HG03196 (cell line): ENCODE measurements around the gene SMU1.

Source experiments
- ATAC-seq: cut with Tn5 transposase; IDR thresholded peaks from one replicate; pipeline ENCODE4 v1.9.1; 2021; ENCODE audit not compliant: unreplicated experiment

Gene SMU1

GRCh38 chr9:33076046-33077004 lies at the start of gene SMU1:
Gene SMU1 (minus strand): TSS chr9:33076674. CDS start chr9:33076608, 66 bp downstream.
- ATAC-seq = peak; percentile 99

GRCh38 chr9:33125461-33125860 lies 49.0 kb upstream of the SMU1 start:
- ATAC-seq = no peak

- peak; percentile 46 for ATAC-seq
Observed at GRCh38 chr9:33124751-33125381, 48.4 kb upstream of the SMU1 start.

- ATAC-seq = no peak
Observed at GRCh38 chr9:33124046-33124445, 47.6 kb upstream of the SMU1 start.

GRCh38 chr9:33123407-33124031 lies 47.0 kb upstream of the SMU1 start:
- no peak for ATAC-seq

DNA sequence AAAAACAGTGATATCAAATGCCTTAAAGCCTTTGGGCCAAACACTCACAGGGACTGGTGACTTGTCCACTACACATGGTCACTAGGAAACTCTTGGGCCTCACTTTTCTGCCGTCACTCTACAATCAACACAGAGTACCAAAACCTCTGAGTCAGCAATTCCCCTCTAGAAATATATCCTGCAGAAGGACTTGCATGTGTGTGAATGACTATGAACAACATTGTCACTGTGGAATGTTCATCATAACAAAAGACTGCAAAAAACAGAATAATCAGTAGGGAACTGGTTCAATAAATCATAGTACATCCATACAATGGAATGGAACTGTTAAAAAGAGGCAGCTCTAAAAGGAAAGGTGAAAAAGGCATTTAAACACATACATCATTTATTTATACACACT lies 44.1 kb upstream of the SMU1 start:
- ATAC-seq = no peak

DNA sequence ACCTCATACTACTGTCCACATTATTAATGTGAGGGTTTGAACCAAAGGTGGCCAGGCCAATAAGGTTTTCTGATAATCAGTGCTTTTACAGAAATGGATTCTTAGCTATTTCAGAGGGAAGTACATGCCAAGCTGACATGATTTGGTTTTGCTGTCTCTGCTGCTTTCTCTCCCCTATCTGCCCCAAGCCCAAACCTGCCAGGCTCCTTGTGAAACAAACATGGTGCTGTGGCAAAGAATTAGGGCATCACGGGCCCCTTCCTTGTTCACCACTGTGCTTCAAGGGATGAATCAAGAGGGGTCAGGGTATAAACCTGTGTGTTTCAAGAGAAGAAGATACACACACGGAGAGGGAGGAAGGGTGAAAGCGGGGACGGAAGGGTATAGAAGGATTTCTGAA lies 41.3 kb upstream of the SMU1 start:
- no peak for ATAC-seq

DNA sequence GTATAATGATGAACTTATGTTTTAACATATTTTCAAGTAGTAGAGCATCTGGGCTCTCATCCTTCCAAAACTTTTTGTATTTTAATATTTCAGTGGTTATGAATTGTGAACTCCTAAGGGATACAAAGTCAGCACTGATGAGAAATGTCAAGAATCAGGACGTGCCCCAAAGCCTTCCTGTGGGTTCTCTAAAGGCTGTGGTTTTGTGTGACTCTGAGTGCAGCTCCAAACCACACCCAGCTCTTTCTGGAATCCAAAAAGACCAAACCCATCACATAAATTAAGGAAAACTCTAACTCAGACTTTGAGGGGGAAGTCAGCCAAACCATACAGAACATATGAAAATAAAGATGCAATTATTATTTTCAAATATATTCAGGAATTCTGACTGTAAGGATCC lies 40.8 kb upstream of the SMU1 start:
- no peak for ATAC-seq

DNA sequence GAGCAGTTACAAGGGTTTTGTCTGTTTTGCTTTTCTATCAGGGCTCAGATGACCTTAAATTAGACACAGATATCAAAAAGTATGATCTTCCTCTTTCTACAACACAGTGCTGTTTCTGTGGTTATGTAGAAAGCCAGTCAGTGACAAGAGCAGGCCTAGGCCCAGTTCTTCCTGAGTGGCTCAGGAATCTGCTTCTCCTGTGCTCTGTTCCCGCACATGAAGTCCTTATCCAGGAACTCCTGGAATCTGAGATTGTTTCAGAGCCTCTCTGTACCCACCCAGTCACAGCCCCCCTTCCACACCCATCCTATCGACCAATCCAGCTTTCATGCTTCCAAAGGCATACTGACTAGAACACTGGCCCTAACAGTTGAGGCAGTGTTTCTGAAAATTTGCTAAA lies 40.4 kb upstream of the SMU1 start:
- ATAC-seq = no peak

DNA sequence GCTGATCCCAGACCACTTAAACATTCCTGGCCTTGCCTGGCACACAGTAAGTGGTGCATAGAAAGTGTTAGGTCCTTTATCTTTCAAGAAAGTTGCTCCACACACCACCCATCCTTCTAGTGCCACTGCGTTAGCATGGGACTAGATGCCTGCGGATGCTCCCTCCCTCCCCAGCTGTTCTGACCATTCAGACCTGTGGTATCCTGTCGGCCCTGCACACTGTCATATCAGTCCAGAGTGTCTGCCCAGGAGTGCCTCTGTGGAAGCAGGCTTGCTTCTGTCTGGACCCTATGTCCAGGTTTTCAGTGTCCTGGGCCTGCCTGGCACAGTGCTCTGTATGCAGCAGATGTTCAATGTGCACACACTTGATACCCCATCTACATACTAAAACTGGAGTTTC lies 38.3 kb upstream of the SMU1 start:
- no peak for ATAC-seq

- ATAC-seq = no peak
Observed at GRCh38 chr9:33113799-33114547, 37.5 kb upstream of the SMU1 start.

DNA sequence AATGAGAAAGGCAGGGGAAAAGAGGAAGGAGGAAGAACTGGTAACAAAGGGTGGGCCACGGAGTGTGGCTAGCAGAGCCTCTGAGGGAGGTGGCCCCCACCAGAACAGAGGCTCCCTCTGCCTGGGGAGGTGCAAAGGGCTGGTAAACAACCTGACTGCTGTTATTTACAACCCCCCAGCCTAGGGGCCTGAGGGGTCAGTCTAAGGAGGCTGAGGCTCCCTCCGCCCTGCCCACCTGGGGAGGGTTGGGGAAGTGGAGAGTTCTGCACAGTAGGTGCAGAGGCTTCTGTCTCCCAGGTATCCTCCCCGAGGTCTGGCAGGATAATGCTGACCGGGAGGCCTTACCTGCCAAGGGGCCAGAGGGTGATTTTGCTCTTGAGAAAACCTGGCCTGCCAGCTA lies 35.6 kb upstream of the SMU1 start:
- ATAC-seq = no peak

- ATAC-seq = no peak
Observed at GRCh38 chr9:33111631-33112030, 35.2 kb upstream of the SMU1 start.

- no peak for ATAC-seq
Observed at GRCh38 chr9:33110686-33111085, 34.2 kb upstream of the SMU1 start.

- no peak for ATAC-seq
Observed at GRCh38 chr9:33109850-33110595, 33.5 kb upstream of the SMU1 start.

- ATAC-seq = no peak
Observed at GRCh38 chr9:33109097-33109496, 32.6 kb upstream of the SMU1 start.

- no peak for ATAC-seq
Observed at GRCh38 chr9:33108472-33108871, 32.0 kb upstream of the SMU1 start.

GRCh38 chr9:33107762-33108161 lies 31.3 kb upstream of the SMU1 start:
- ATAC-seq = no peak

- ATAC-seq = no peak
Observed at GRCh38 chr9:33106827-33107621, 30.6 kb upstream of the SMU1 start.

DNA sequence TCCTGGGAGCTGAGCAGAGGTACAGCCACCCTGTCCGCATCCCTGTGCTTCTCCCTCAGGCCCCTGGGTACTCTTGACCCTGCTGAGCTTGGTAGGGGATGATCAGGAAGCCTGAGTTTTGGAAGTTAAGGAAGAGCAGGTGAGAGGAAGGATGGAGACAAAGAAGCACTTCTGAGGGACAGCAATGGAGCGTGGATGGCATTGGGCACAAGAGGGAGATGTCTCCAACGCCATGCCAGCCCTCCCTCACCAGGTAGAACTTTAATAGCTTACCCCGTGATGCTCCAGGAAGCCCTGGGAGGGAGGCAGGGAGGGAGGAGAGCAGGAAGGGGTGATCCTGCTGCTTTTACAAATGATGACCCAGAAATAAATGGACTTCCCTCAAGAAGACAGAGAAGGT lies 29.9 kb upstream of the SMU1 start:
- no peak for ATAC-seq
